Panc1 (cell line): ENCODE data around the gene VWA5B1. TPM values are rescaled to one million over a fixed set of nuclear protein-coding genes. Genes with fewer than 3 reads are reported as not detected.

ENCODE experiments used
- ATAC-seq: fragments of 200-7000 bp; cut with Tn5 transposase; 2 replicates; pipeline ENCODE4 v1.9.1; 2020; ENCODE audit warnings: mild to moderate bottlenecking, moderate library complexity
- BruUV-seq: library from RNA; stranded (reverse); fragments of 400-500 nt; replicated peaks from 2 replicates; lab custom pipeline; 2021; lab: Mats Ljungman, UMichigan
- CTCF ChIA-PET: fragments of 300-600 bp; sonication (Branson Sonifier 250); formaldehyde crosslinking; loops from one replicate; lab custom pipeline; 2022; ENCODE audit warnings: antibody characterized with exemption; lab: Charles Lee
- POLR2A ChIA-PET: fragments of 300-600 bp; sonication (Branson Sonifier 250); formaldehyde crosslinking; loops from one replicate; lab custom pipeline; 2022; ENCODE audit warnings: antibody characterized with exemption; lab: Charles Lee
- DNase-seq: peaks from one replicate; pipeline ENCODE4 v3.0.0-alpha.2; 2010; ENCODE audit warnings: low read depth, low spot score
- H3K27ac ChIP-seq: 2 replicates; pipeline ENCODE4 v1.5.1; 2011; ENCODE audit warnings: mild to moderate bottlenecking, low read length, inconsistent platforms
- H3K27me3 ChIP-seq: fragments of 200-500 bp; sonication (Bioruptor generic); 2 replicates; pipeline ENCODE4 v1.6.0; 2014; ENCODE audit warnings: low read length, inconsistent platforms; ENCODE audit not compliant: control insufficient read depth, insufficient read depth
- H3K36me3 ChIP-seq: fragments of 200-500 bp; sonication (Bioruptor generic); 2 replicates; pipeline ENCODE4 v1.5.1; 2014; ENCODE audit warnings: inconsistent platforms, mild to moderate bottlenecking, low read length, moderate library complexity; ENCODE audit not compliant: control insufficient read depth, insufficient read depth
- H3K4me1 ChIP-seq: 2 replicates; pipeline ENCODE4 v1.5.1; 2011; ENCODE audit warnings: inconsistent platforms, mild to moderate bottlenecking, low read length, moderate library complexity; ENCODE audit not compliant: control insufficient read depth, insufficient read depth
- H3K4me3 ChIP-seq, 2 experiments: 2 replicates each; pipeline ENCODE4 v1.5.1; 2011 to 2012; ENCODE audit warnings: low read depth in 2 of 2, low read length in 2 of 2, mild to moderate bottlenecking in 2 of 2, inconsistent platforms in 1 of 2, moderate library complexity in 1 of 2
- H3K9me3 ChIP-seq: fragments of 200-500 bp; sonication (Bioruptor generic); 2 replicates; pipeline ENCODE4 v1.5.1; 2014; ENCODE audit warnings: low read depth, mild to moderate bottlenecking, inconsistent platforms, low read length, moderate library complexity; ENCODE audit not compliant: control insufficient read depth, insufficient read depth
- POLR2AphosphoS5 ChIP-seq: IDR thresholded peaks from 2 replicates; pipeline ENCODE4 v1.6.1; 2012; ENCODE audit warnings: mild to moderate bottlenecking, low read depth, low read length, moderate library complexity
- SIN3A ChIP-seq: IDR thresholded peaks from 2 replicates; pipeline ENCODE4 v1.6.1; 2012; ENCODE audit warnings: low read depth, mild to moderate bottlenecking, low read length, moderate library complexity, borderline replicate concordance; ENCODE audit not compliant: insufficient read depth
- TCF7L2 ChIP-seq: IDR thresholded peaks from 2 replicates; pipeline ENCODE4 v1.6.1; 2011; ENCODE audit warnings: mild to moderate bottlenecking, low read depth, low read length, inconsistent platforms
- in situ Hi-C: cut with HindIII; loops from 2 replicates; pipeline ENCODE4 v1.10.0; 2016; ENCODE audit warnings: low sequenced_read_pairs, low pct_unique_long_range_greater_than_20kb
- intact Hi-C: fragments of 100-400 bp; cut with micrococcal nuclease; formaldehyde crosslinking; loops from one replicate; pipeline ENCODE4 v1.10.0; 2022; ENCODE audit not compliant: unreplicated experiment
- total RNA-seq: library from RNA; stranded (reverse); gene quantifications from one replicate; pipeline ENCODE4 v1.2.1, GENCODE V29; 2021; ENCODE audit not compliant: unreplicated experiment
- TF ChIP-seq, protein P1 (sequence below), 2 experiments: IDR thresholded peaks; 2 replicates each; pipeline ENCODE4 v1.6.1; 2011 to 2012; ENCODE audit warnings: low read depth in 2 of 2, control low read depth in 1 of 2, low read length in 1 of 2, mild to moderate bottlenecking in 1 of 2, moderate library complexity in 1 of 2; ENCODE audit not compliant: insufficient read depth in 1 of 2
- TF ChIP-seq, protein P2 (sequence below): fragments of 450-650 bp; IDR thresholded peaks from 2 replicates; pipeline ENCODE4 v1.5.1; 2017; ENCODE audit warnings: mild to moderate bottlenecking

VWA5B1 gene
- total RNA-seq, 1 experiment from 2014 or later = not detected

GRCh38 chr1:20334103-20334502 lies 43.4 kb downstream of the VWA5B1 start:
- TF ChIP-seq POLR2AphosphoS5 (no peak), TCF7L2 (no peak), SIN3A (no peak)
- TF ChIP-seq, protein P1, sequence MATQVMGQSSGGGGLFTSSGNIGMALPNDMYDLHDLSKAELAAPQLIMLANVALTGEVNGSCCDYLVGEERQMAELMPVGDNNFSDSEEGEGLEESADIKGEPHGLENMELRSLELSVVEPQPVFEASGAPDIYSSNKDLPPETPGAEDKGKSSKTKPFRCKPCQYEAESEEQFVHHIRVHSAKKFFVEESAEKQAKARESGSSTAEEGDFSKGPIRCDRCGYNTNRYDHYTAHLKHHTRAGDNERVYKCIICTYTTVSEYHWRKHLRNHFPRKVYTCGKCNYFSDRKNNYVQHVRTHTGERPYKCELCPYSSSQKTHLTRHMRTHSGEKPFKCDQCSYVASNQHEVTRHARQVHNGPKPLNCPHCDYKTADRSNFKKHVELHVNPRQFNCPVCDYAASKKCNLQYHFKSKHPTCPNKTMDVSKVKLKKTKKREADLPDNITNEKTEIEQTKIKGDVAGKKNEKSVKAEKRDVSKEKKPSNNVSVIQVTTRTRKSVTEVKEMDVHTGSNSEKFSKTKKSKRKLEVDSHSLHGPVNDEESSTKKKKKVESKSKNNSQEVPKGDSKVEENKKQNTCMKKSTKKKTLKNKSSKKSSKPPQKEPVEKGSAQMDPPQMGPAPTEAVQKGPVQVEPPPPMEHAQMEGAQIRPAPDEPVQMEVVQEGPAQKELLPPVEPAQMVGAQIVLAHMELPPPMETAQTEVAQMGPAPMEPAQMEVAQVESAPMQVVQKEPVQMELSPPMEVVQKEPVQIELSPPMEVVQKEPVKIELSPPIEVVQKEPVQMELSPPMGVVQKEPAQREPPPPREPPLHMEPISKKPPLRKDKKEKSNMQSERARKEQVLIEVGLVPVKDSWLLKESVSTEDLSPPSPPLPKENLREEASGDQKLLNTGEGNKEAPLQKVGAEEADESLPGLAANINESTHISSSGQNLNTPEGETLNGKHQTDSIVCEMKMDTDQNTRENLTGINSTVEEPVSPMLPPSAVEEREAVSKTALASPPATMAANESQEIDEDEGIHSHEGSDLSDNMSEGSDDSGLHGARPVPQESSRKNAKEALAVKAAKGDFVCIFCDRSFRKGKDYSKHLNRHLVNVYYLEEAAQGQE (IDR thresholded peaks at IDR 0.05; ENCODE audit: insufficient read depth in 1 of 2, low read depth in 2 of 2, low read length in 1 of 2) = no peak
- TF ChIP-seq, protein P2, sequence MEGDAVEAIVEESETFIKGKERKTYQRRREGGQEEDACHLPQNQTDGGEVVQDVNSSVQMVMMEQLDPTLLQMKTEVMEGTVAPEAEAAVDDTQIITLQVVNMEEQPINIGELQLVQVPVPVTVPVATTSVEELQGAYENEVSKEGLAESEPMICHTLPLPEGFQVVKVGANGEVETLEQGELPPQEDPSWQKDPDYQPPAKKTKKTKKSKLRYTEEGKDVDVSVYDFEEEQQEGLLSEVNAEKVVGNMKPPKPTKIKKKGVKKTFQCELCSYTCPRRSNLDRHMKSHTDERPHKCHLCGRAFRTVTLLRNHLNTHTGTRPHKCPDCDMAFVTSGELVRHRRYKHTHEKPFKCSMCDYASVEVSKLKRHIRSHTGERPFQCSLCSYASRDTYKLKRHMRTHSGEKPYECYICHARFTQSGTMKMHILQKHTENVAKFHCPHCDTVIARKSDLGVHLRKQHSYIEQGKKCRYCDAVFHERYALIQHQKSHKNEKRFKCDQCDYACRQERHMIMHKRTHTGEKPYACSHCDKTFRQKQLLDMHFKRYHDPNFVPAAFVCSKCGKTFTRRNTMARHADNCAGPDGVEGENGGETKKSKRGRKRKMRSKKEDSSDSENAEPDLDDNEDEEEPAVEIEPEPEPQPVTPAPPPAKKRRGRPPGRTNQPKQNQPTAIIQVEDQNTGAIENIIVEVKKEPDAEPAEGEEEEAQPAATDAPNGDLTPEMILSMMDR = no peak

GRCh38 chr1:20336105-20336605 lies 45.5 kb downstream of the VWA5B1 start:
- intact Hi-C loops = no loop called here
- DNase-seq = no peak
- CTCF ChIA-PET = no interaction called here
- no peaks in the 10 kb centered on the region for H3K4me1 ChIP-seq
- no peaks in the 10 kb centered on the region for H3K9me3 ChIP-seq
- no peaks in the 10 kb centered on the region for H3K27me3 ChIP-seq
- no peak for ATAC-seq
- BruUV-seq = no TSS peak
- no peak for TF ChIP-seq TCF7L2
- no peak for TF ChIP-seq SIN3A
- TF ChIP-seq, protein P1 (IDR thresholded peaks at IDR 0.05; ENCODE audit: insufficient read depth in 1 of 2, low read depth in 2 of 2, low read length in 1 of 2) = no peak
- TF ChIP-seq, protein P2 = no peak
- no peak for TF ChIP-seq POLR2AphosphoS5
- H3K27ac ChIP-seq = no peak overlapping the region
- in situ Hi-C loops = no loop called here
- POLR2A ChIA-PET = no interaction called here
- H3K4me3 ChIP-seq = no peak overlapping the region
- no peaks in the 10 kb centered on the region for H3K36me3 ChIP-seq

More at GRCh38 chr1:20334103-20334502, 43.4 kb downstream of the VWA5B1 start:
- no peak overlapping the region for H3K27ac ChIP-seq
- POLR2A ChIA-PET = no interaction called here
- BruUV-seq = no TSS peak
- DNase-seq = no peak
- CTCF ChIA-PET = no interaction called here
- intact Hi-C loops = no loop called here
- in situ Hi-C loops = no loop called here
- no peaks in the 10 kb centered on the region for H3K27me3 ChIP-seq
- no peak for ATAC-seq
- H3K4me3 ChIP-seq = no peak overlapping the region
- H3K9me3 ChIP-seq = no peaks in the 10 kb centered on the region
- no peaks in the 10 kb centered on the region for H3K4me1 ChIP-seq
- H3K36me3 ChIP-seq = no peaks in the 10 kb centered on the region
